HepG2 (cell line): ENCODE measurements around the gene TAS2R8. TPM values are rescaled to one million over a fixed set of nuclear protein-coding genes. Genes with fewer than 3 reads are reported as not detected.

ENCODE experiments used
- ATAC-seq: fragments of 200-7000 bp; cut with Tn5 transposase; 3 replicates; pipeline ENCODE4 v1.9.1; 2020; ENCODE audit warnings: mild to moderate bottlenecking, moderate library complexity
- BruUV-seq: library from RNA; stranded (reverse); fragments of 400-500 nt; replicated peaks from 2 replicates; lab custom pipeline; 2021; lab: Mats Ljungman, UMichigan
- CTCF ChIA-PET: fragments of 300-600 bp; formaldehyde crosslinking; extraction: SDS; loops from one replicate; lab custom pipeline; 2021; ENCODE audit warnings: low total read pairs, inconsistent platforms, low intra/inter-chr PET ratio; lab: Yijun Ruan, JAX
- POLR2A ChIA-PET: fragments of 350-600 bp; sonication (Branson Sonifier 250); formaldehyde crosslinking; loops from one replicate; lab custom pipeline; 2020; ENCODE audit warnings: antibody characterized with exemption, inconsistent platforms; lab: Yijun Ruan, JAX
- DNase-seq: peaks from one replicate; pipeline ENCODE4 v3.0.0-alpha.2; 2015; ENCODE audit warnings: low spot score
- FAIRE-seq: peaks from 3 replicates; lab custom pipeline; 2011; peaks lifted over from hg19 to GRCh38; lab: Jason Lieb, UNC
- H2AFZ ChIP-seq: one replicate; pipeline ENCODE4 v1.6.1; 2011; ENCODE audit warnings: low read length, inconsistent platforms
- H3K27ac ChIP-seq: fragments of 300-600 bp; 3 replicates; pipeline ENCODE4 v1.8.0; 2011; ENCODE audit warnings: mixed run types, mild to moderate bottlenecking, mixed read lengths, low read length, inconsistent platforms; ENCODE audit not compliant: insufficient read depth; ENCODE audit errors: extremely low read length
- H3K27me3 ChIP-seq, 2 experiments: fragments of 200-600 bp in 1 of 2; 2 replicates in 1 of 2; 3 replicates in 1 of 2; pipeline versions ENCODE4 v1.6.0 to v1.8.0; 2011; ENCODE audit warnings: low read length in 2 of 2, mild to moderate bottlenecking in 2 of 2, moderate library complexity in 2 of 2, inconsistent platforms in 1 of 2; ENCODE audit not compliant: insufficient read depth in 2 of 2, control insufficient read depth in 1 of 2
- H3K36me3 ChIP-seq, 2 experiments: fragments of 200-600 bp in 1 of 2; replicated peaks in 1 of 2; 2 replicates in 1 of 2; 3 replicates in 1 of 2; pipeline versions ENCODE4 v1.5.1 to v1.8.0; 2011; ENCODE audit warnings: low read length in 2 of 2, inconsistent platforms in 1 of 2; ENCODE audit not compliant: insufficient read depth in 2 of 2, control insufficient read depth in 1 of 2
- H3K4me1 ChIP-seq: 2 replicates; pipeline ENCODE4 v1.5.1; 2012; ENCODE audit warnings: low read length, inconsistent platforms; ENCODE audit not compliant: insufficient read depth
- H3K4me2 ChIP-seq: 2 replicates; pipeline ENCODE4 v1.6.0; 2011; ENCODE audit warnings: low read depth, low read length, inconsistent platforms
- H3K4me3 ChIP-seq, 3 experiments: fragments of 200-600 bp in 1 of 3; sonication (generic), shearing (Covaris generic) in 1 of 3; replicated peaks in 1 of 3; 2 replicates each; pipeline ENCODE4 v1.5.1; 2011 to 2016; ENCODE audit warnings: low read length in 3 of 3, inconsistent platforms in 2 of 3, low read depth in 2 of 3, mild to moderate bottlenecking in 2 of 3, control low read depth in 1 of 3, mixed read lengths in 1 of 3; ENCODE audit not compliant: insufficient read depth in 1 of 3
- H3K79me2 ChIP-seq: one replicate; pipeline ENCODE4 v1.6.1; 2011; ENCODE audit warnings: low read length, inconsistent platforms; ENCODE audit not compliant: insufficient read depth
- H3K9ac ChIP-seq: 2 replicates; pipeline ENCODE4 v1.6.0; 2011; ENCODE audit warnings: mild to moderate bottlenecking, low read depth, low read length, inconsistent platforms; ENCODE audit not compliant: insufficient read depth
- H3K9me3 ChIP-seq: 2 replicates; pipeline ENCODE4 v1.5.1; 2012; ENCODE audit warnings: mild to moderate bottlenecking, low read length
- H4K20me1 ChIP-seq: 2 replicates; pipeline ENCODE4 v1.6.0; 2011; ENCODE audit warnings: inconsistent platforms, mild to moderate bottlenecking, low read length, moderate library complexity; ENCODE audit not compliant: insufficient read depth
- GATAD1 ChIP-seq: IDR thresholded peaks from 2 replicates; pipeline ENCODE4 v1.6.1; 2016; ENCODE audit warnings: missing genetic modification reagents, missing compliant biosample characterization
- JUNB ChIP-seq: sonication (generic); formaldehyde crosslinking; IDR thresholded peaks from 2 replicates; pipeline ENCODE4 v1.8.0; 2022; ENCODE audit warnings: missing genetic modification reagents, mild to moderate bottlenecking, borderline replicate concordance
- MBD4 ChIP-seq: IDR thresholded peaks from 2 replicates; pipeline ENCODE4 v1.6.1; 2012; ENCODE audit warnings: low read length, inconsistent platforms, borderline replicate concordance
- SMAD3 ChIP-seq: sonication (generic); formaldehyde crosslinking; IDR thresholded peaks from 2 replicates; pipeline ENCODE4 v1.4.0; 2020; ENCODE audit warnings: missing genetic modification reagents
- ZBTB37 ChIP-seq: sonication (generic); formaldehyde crosslinking; IDR thresholded peaks from 2 replicates; pipeline ENCODE4 v1.4.0; 2020; ENCODE audit warnings: mild to moderate bottlenecking, missing genetic modification reagents
- ZNF839 ChIP-seq: sonication (generic); formaldehyde crosslinking; IDR thresholded peaks from 2 replicates; pipeline ENCODE4 v1.4.0; 2020; ENCODE audit warnings: missing genetic modification reagents, mild to moderate bottlenecking, borderline replicate concordance
- ZSCAN20 ChIP-seq: sonication (generic); formaldehyde crosslinking; IDR thresholded peaks from 2 replicates; pipeline ENCODE4 v1.4.0; 2020; ENCODE audit warnings: missing genetic modification reagents, mild to moderate bottlenecking, borderline replicate concordance
- WGBS: methylation state at CpG from one replicate; pipeline ENCODE4 v1.1.6; 2017; ENCODE audit warnings: low lambda C conversion rate; 5-methylcytosine and 5-hydroxymethylcytosine counted together
- in situ Hi-C: cut with HindIII; loops from 2 replicates; pipeline ENCODE4 v1.10.0; 2017; ENCODE audit warnings: low pct_unique_long_range_greater_than_20kb; ENCODE audit not compliant: extremely low pct_ligation_motif_present
- intact Hi-C: fragments of 100-400 bp; cut with micrococcal nuclease; formaldehyde crosslinking; loops from one replicate; pipeline ENCODE4 v1.10.0; 2022; ENCODE audit not compliant: unreplicated experiment
- polyA plus RNA-seq, 8 experiments: library from polyadenylated mRNA; depleted of rRNA in 3 of 8; stranded (reverse) in 7 of 8; unstranded in 1 of 8; fragments of >200 nt; fragmentation: Illumina TruSeq in 4 of 8; extraction: Trizol in 4 of 8; gene quantifications; 2 replicates each; pipeline versions ENCODE4 v1.2.1 to v1.2.3, GENCODE V29; 2011 to 2016; ENCODE audit warnings: low read depth in 4 of 8, missing spikeins in 1 of 8, mixed read lengths in 1 of 8; ENCODE audit not compliant: insufficient read depth in 1 of 8
- total RNA-seq, 5 experiments: library from RNA; depleted of rRNA; stranded (reverse); fragments of >200 nt; fragmentation: Illumina TruSeq; extraction: Trizol; gene quantifications; 2 replicates each; pipeline ENCODE4 v1.2.3, GENCODE V29; 2016; ENCODE audit warnings: low read depth in 1 of 5

TAS2R8 gene
- total and polyA plus RNA-seq, 2 of the 13 experiments (the other 11 are each of a cell fraction or from before 2014, with no cell fraction given) = 0.09 TPM; not detected in 1

GRCh38 chr12:10779103-10779502 is 28.0 kb downstream of the TAS2R8 start:
- TF ChIP-seq SMAD3 (CRISPR knock-in tag) = no peak
- TF ChIP-seq ZNF839 (CRISPR knock-in tag) = no peak
- TF ChIP-seq ZBTB37 = no peak
- TF ChIP-seq GATAD1 = no peak
- TF ChIP-seq ZSCAN20 (CRISPR knock-in tag) = no peak
- TF ChIP-seq MBD4 = no peak
- no peak for TF ChIP-seq JUNB (CRISPR knock-in tag)
- ATAC-seq (no peak), FAIRE-seq (no peak), DNase-seq (no peak)
- in situ Hi-C loops = loop anchor here (5.0 kb wide), 1 partner anchor 708 kb away; no protein-coding TSS in a partner anchor
- Histone ChIP-seq H3K36me3 (no peaks in the 10 kb centered on the region), H3K9ac (no peak overlapping the region), H2AFZ (no peak overlapping the region), H4K20me1 (no peaks in the 10 kb centered on the region), H3K4me2 (no peak overlapping the region), H3K27me3 (no peaks in the 10 kb centered on the region), H3K9me3 (no peaks in the 10 kb centered on the region), H3K4me3 (no peak overlapping the region), H3K79me2 (no peaks in the 10 kb centered on the region), H3K4me1 (no peaks in the 10 kb centered on the region), H3K27ac (no peak overlapping the region)
- 38% methylated on average over 2 of the region's 2 CpGs for whole genome bisulfite sequencing
- ChIA-PET POLR2A (no interaction called here), CTCF (interaction anchor here (0.6 kb wide), 1 partner anchor 325 kb away, joined by 4 read pairs; no protein-coding TSS in a partner anchor)
- intact Hi-C loops = no loop called here
- no TSS peak for BruUV-seq
